ENCODE data around the gene HOXB2. TPM values are rescaled to one million over a fixed set of nuclear protein-coding genes. Genes with fewer than 3 reads are reported as not detected.

The HOXB2 gene
- total RNA-seq, 1 experiment from 2014 or later, result not detected

- Histone ChIP-seq H3K9me2 (replicated peaks; ENCODE audit: insufficient read depth, low read length) (no peaks in the 10 kb centered on the region), H3K9ac (ENCODE audit: low read length) (no peak overlapping the region), H3K27me3 (ENCODE audit: low read length) (no peaks in the 10 kb centered on the region), H4K20me1 (ENCODE audit: insufficient read depth, low read depth, low read length) (no peaks in the 10 kb centered on the region), H3K36me3 (ENCODE audit: insufficient read depth, low read length) (no peaks in the 10 kb centered on the region), H3K27ac (ENCODE audit: low read length) (no peak overlapping the region), H3K79me2 (ENCODE audit: low read length) (no peaks in the 10 kb centered on the region), H3K9me3 (ENCODE audit: low read length) (no peaks in the 10 kb centered on the region), H3K4me3 (ENCODE audit: low read length) (no peak overlapping the region), H2AFZ (ENCODE audit: low read length) (no peak overlapping the region), H3K4me1 (ENCODE audit: low read length) (no peaks in the 10 kb centered on the region), H3K4me2 (ENCODE audit: low read depth, low read length, poor library complexity, severe bottlenecking) (no peak overlapping the region)
- DNase-seq, result no peak
Observed at GRCh38 chr17:48553190-48553547, 8.3 kb upstream of the HOXB2 start.

DNA sequence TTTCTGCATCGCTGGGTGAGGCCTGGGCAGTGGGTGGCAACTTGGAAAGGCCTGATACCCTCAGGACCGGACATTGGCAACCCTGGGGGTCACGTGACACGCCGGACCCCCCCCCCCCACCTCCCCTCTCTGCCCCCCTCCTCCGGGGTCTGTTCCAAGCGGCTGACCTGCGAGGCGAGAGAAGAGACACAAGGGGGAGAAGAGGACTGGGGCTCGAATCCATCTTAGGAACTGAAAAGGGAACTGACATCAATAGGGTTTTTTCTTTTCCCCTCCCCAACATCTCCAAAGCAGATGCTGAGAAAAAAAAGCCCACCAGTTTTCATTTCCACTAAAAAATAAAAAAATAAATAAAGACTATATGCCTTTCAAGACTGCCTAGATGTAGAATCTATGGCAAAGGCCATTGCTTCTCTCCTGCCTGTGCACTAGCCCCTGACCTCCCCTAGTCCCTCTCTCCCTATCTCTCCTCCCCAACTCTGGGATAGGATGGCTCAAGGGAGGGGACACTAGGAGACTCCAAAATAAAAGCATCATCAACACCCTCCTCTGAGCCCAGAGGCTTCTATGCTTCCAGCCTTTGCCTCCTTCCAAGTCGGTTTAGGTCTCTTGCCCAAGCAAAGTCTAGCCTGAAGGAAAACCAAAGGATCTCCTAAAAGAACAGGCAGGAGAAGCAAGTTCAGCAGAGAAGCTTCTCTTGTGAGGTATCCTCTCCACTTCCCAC is 7.7 kb upstream of the HOXB2 start:
- Histone ChIP-seq H3K79me2 (ENCODE audit: low read length) (no peaks in the 10 kb centered on the region), H3K4me2 (ENCODE audit: low read depth, low read length, poor library complexity, severe bottlenecking) (no peak overlapping the region)

GRCh38 chr17:48551596-48552465 is 6.9 kb upstream of the HOXB2 start:
- Histone ChIP-seq H3K79me2 (ENCODE audit: low read length) (no peaks in the 10 kb centered on the region), H3K36me3 (ENCODE audit: insufficient read depth, low read length) (no peaks in the 10 kb centered on the region), H3K27me3 (ENCODE audit: low read length) (no peaks in the 10 kb centered on the region), H3K4me3 (ENCODE audit: low read length) (no peak overlapping the region), H3K27ac (ENCODE audit: low read length) (no peak overlapping the region), H3K9me3 (ENCODE audit: low read length) (no peaks in the 10 kb centered on the region), H3K9me2 (replicated peaks; ENCODE audit: insufficient read depth, low read length) (no peaks in the 10 kb centered on the region), H3K4me2 (ENCODE audit: low read depth, low read length, poor library complexity, severe bottlenecking) (no peak overlapping the region), H3K9ac (ENCODE audit: low read length) (no peak overlapping the region), H3K4me1 (ENCODE audit: low read length) (no peaks in the 10 kb centered on the region), H4K20me1 (ENCODE audit: insufficient read depth, low read depth, low read length) (no peaks in the 10 kb centered on the region), H2AFZ (ENCODE audit: low read length) (no peak overlapping the region)
- DNase-seq, result no peak

More for the DNA sequence above, 7.7 kb upstream of the HOXB2 start:
- Histone ChIP-seq H3K4me1 (ENCODE audit: low read length) (no peaks in the 10 kb centered on the region), H2AFZ (ENCODE audit: low read length) (no peak overlapping the region), H3K9me2 (replicated peaks; ENCODE audit: insufficient read depth, low read length) (no peaks in the 10 kb centered on the region), H3K4me3 (ENCODE audit: low read length) (no peak overlapping the region), H3K36me3 (ENCODE audit: insufficient read depth, low read length) (no peaks in the 10 kb centered on the region), H3K27me3 (ENCODE audit: low read length) (no peaks in the 10 kb centered on the region), H3K9ac (ENCODE audit: low read length) (no peak overlapping the region), H3K27ac (ENCODE audit: low read length) (no peak overlapping the region), H3K9me3 (ENCODE audit: low read length) (no peaks in the 10 kb centered on the region), H4K20me1 (ENCODE audit: insufficient read depth, low read depth, low read length) (no peaks in the 10 kb centered on the region)
- no peak for DNase-seq

DNA sequence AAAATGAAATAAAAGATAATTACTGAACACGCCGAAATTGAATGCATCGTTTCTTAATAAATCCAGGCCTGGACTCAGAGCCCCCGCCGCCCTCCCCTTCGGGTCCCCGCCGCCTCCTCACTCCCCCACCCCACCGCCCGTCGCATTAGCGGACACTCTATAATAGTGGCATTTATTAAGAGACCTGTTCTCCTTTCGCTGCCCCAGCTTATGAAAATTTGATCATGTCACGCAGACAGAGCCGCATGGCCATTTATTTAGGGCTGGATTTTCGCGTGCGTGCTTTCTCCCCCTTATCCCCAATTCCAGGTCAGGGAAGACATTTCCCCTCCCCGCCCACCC is 6.3 kb upstream of the HOXB2 start:
- Histone ChIP-seq H4K20me1 (ENCODE audit: insufficient read depth, low read depth, low read length) (no peaks in the 10 kb centered on the region), H3K27ac (ENCODE audit: low read length) (no peak overlapping the region), H3K4me1 (ENCODE audit: low read length) (no peaks in the 10 kb centered on the region), H2AFZ (ENCODE audit: low read length) (no peak overlapping the region), H3K9me3 (ENCODE audit: low read length) (no peaks in the 10 kb centered on the region), H3K36me3 (ENCODE audit: insufficient read depth, low read length) (no peaks in the 10 kb centered on the region), H3K79me2 (ENCODE audit: low read length) (no peaks in the 10 kb centered on the region), H3K9me2 (replicated peaks; ENCODE audit: insufficient read depth, low read length) (no peaks in the 10 kb centered on the region), H3K27me3 (ENCODE audit: low read length) (no peaks in the 10 kb centered on the region), H3K9ac (ENCODE audit: low read length) (no peak overlapping the region), H3K4me2 (ENCODE audit: low read depth, low read length, poor library complexity, severe bottlenecking) (no peak overlapping the region), H3K4me3 (ENCODE audit: low read length) (no peak overlapping the region)
- DNase-seq, result no peak

GRCh38 chr17:48550502-48551213 is 5.7 kb upstream of the HOXB2 start:
- Histone ChIP-seq H3K9me3 (ENCODE audit: low read length) (no peaks in the 10 kb centered on the region), H3K9ac (ENCODE audit: low read length) (no peak overlapping the region), H3K27me3 (ENCODE audit: low read length) (no peaks in the 10 kb centered on the region), H3K4me3 (ENCODE audit: low read length) (no peak overlapping the region), H2AFZ (ENCODE audit: low read length) (no peak overlapping the region), H3K79me2 (ENCODE audit: low read length) (no peaks in the 10 kb centered on the region), H4K20me1 (ENCODE audit: insufficient read depth, low read depth, low read length) (no peaks in the 10 kb centered on the region), H3K9me2 (replicated peaks; ENCODE audit: insufficient read depth, low read length) (no peaks in the 10 kb centered on the region), H3K36me3 (ENCODE audit: insufficient read depth, low read length) (no peaks in the 10 kb centered on the region), H3K4me1 (ENCODE audit: low read length) (no peaks in the 10 kb centered on the region), H3K4me2 (ENCODE audit: low read depth, low read length, poor library complexity, severe bottlenecking) (no peak overlapping the region), H3K27ac (ENCODE audit: low read length) (no peak overlapping the region)
- no peak for DNase-seq

DNA sequence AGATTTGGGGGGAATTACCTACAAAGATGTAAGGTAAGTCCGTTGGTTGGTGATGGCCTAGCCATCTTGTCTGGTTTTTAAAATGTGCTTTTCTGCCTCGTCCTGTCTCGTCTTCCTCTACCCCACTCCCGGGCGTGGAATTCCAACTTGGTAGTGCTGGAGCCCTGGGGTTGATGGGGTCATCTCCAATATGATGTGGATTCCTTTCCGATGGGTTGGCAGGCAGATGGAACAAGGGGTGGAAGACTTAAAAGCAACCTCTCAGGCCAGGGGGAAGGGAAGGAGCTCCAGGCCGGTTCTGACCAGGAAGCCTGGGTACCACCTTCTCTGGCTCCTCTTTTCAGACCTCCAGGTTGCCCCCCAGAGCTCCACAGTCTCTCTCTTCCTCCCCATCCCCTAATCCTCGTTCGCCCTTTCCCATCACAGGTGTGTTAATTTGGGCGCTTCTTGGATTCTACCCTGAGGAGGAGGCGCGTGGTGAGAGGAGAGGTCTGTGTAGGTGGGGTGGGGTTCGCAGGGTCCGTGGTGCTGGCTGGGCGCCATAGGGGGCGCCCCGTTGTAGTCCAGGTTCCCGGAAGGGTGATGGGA is 5.1 kb upstream of the HOXB2 start:
- Histone ChIP-seq H3K27ac (ENCODE audit: low read length) (no peak overlapping the region), H3K4me2 (ENCODE audit: low read depth, low read length, poor library complexity, severe bottlenecking) (no peak overlapping the region), H3K9me3 (ENCODE audit: low read length) (no peaks in the 10 kb centered on the region), H4K20me1 (ENCODE audit: insufficient read depth, low read depth, low read length) (no peaks in the 10 kb centered on the region), H3K9me2 (replicated peaks; ENCODE audit: insufficient read depth, low read length) (no peaks in the 10 kb centered on the region), H3K79me2 (ENCODE audit: low read length) (no peaks in the 10 kb centered on the region), H3K36me3 (ENCODE audit: insufficient read depth, low read length) (no peaks in the 10 kb centered on the region), H3K9ac (ENCODE audit: low read length) (no peak overlapping the region), H3K27me3 (ENCODE audit: low read length) (no peaks in the 10 kb centered on the region), H3K4me3 (ENCODE audit: low read length) (no peak overlapping the region), H3K4me1 (ENCODE audit: low read length) (no peaks in the 10 kb centered on the region), H2AFZ (ENCODE audit: low read length) (no peak overlapping the region)
- no peak for DNase-seq

DNA sequence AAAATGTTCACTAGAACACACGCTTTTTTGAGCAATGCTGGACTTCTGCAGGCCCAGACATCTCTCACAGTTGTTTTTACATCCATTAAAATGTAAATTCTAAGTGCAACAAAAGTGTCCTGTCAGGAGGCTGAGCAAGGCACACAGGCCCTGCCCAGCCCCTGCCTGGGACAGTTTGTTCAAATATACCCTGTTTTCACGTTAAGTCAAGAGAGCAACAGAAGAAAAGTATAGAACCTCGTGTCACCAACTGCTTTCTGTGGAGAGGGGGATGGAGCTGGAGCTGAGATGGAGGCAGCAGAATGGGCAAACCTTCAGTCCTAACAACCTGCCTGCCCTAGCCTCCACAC is 4.3 kb upstream of the HOXB2 start:
- DNase-seq, result no peak
- no peak overlapping the region for H2AFZ ChIP-seq (ENCODE audit: low read length)
- no peaks in the 10 kb centered on the region for H4K20me1 ChIP-seq (ENCODE audit: insufficient read depth, low read depth, low read length)
- no peaks in the 10 kb centered on the region for H3K4me1 ChIP-seq (ENCODE audit: low read length)
- no peak overlapping the region for H3K4me3 ChIP-seq (ENCODE audit: low read length)
- no peaks in the 10 kb centered on the region for H3K79me2 ChIP-seq (ENCODE audit: low read length)
- H3K4me2 ChIP-seq (ENCODE audit: low read depth, low read length, poor library complexity, severe bottlenecking), result no peak overlapping the region
- no peaks in the 10 kb centered on the region for H3K9me3 ChIP-seq (ENCODE audit: low read length)
- no peaks in the 10 kb centered on the region for H3K36me3 ChIP-seq (ENCODE audit: insufficient read depth, low read length)
- no peak overlapping the region for H3K27ac ChIP-seq (ENCODE audit: low read length)
- H3K27me3 ChIP-seq (ENCODE audit: low read length), result no peaks in the 10 kb centered on the region
- no peaks in the 10 kb centered on the region for H3K9me2 ChIP-seq (replicated peaks; ENCODE audit: insufficient read depth, low read length)
- no peak overlapping the region for H3K9ac ChIP-seq (ENCODE audit: low read length)

Measured in Karpas-422 (cell line).